Astrocyte of the hippocampus (primary cell): ENCODE results near the gene SLC25A29.

Experiments used
- DNase-seq: peaks from one replicate; pipeline ENCODE4 v3.0.0; 2011; ENCODE audit warnings: low read depth, low spot score

SLC25A29 gene

GRCh38 chr14:100332071-100332639 lies 25.9 kb upstream of the SLC25A29 start:
- DNase-seq: no peak

GRCh38 chr14:100330388-100330931 lies 24.2 kb upstream of the SLC25A29 start:
- DNase-seq: no peak

- DNase-seq: no peak
Observed at GRCh38 chr14:100330007-100330344, 23.7 kb upstream of the SLC25A29 start.

GRCh38 chr14:100329233-100330006 lies 23.2 kb upstream of the SLC25A29 start:
- DNase-seq: no peak

- no peak for DNase-seq
Observed at GRCh38 chr14:100328495-100329163, 22.4 kb upstream of the SLC25A29 start.

GRCh38 chr14:100327128-100327527 lies 20.9 kb upstream of the SLC25A29 start:
- no peak for DNase-seq

- DNase-seq: no peak
Observed at GRCh38 chr14:100325958-100326357, 19.7 kb upstream of the SLC25A29 start.

GRCh38 chr14:100325231-100325632 lies 19.0 kb upstream of the SLC25A29 start:
- no peak for DNase-seq

GRCh38 chr14:100323942-100324307 lies 17.7 kb upstream of the SLC25A29 start:
- DNase-seq: no peak

GRCh38 chr14:100323121-100323941 lies 17.1 kb upstream of the SLC25A29 start, which contains the start of gene SLC25A47:
TSS of gene SLC25A47 (plus strand) at chr14:100323339. CDS start at chr14:100323415, 76 bp downstream.
- DNase-seq: no peak

- no peak for DNase-seq
Observed at GRCh38 chr14:100322138-100322957, 16.1 kb upstream of the SLC25A29 start.

GRCh38 chr14:100321473-100322137 lies 15.4 kb upstream of the SLC25A29 start:
- no peak for DNase-seq

GRCh38 chr14:100320157-100320856 lies 14.1 kb upstream of the SLC25A29 start:
- no peak for DNase-seq

- DNase-seq: peak; percentile 73
Observed at GRCh38 chr14:100317912-100318808, 11.9 kb upstream of the SLC25A29 start.

- DNase-seq: no peak
Observed at GRCh38 chr14:100317389-100317788, 11.1 kb upstream of the SLC25A29 start.

GRCh38 chr14:100314724-100315123 lies 8.5 kb upstream of the SLC25A29 start:
- no peak for DNase-seq

GRCh38 chr14:100313464-100314230 lies 7.4 kb upstream of the SLC25A29 start:
- no peak for DNase-seq

- DNase-seq: no peak
Observed at GRCh38 chr14:100312877-100313400, 6.7 kb upstream of the SLC25A29 start.
